CD4-positive, alpha-beta T cell (primary cell): ENCODE measurements around the gene GPR31. TPM values are rescaled to one million over a fixed set of nuclear protein-coding genes. Genes with fewer than 3 reads are reported as not detected.
A peak's percentile ranks its signal among the peaks of the same experiment; 100 is the strongest.

Source experiments
- ATAC-seq: fragments of 200-7000 bp; cut with Tn5 transposase; one replicate; pipeline ENCODE4 v1.10.0; 2022; ENCODE audit warnings: mild to moderate bottlenecking; ENCODE audit not compliant: poor library complexity
- CTCF ChIA-PET: fragments of 350-600 bp; sonication (Branson Sonifier 250); formaldehyde crosslinking; loops from one replicate; lab custom pipeline; 2021; ENCODE audit warnings: antibody characterized with exemption, inconsistent platforms; lab: Charles Lee
- POLR2A ChIA-PET: fragments of 350-600 bp; sonication (Branson Sonifier 250); formaldehyde crosslinking; loops from one replicate; lab custom pipeline; 2021; ENCODE audit warnings: antibody characterized with exemption, inconsistent platforms; lab: Charles Lee
- DNase-seq, 14 experiments: peaks; one replicate each; pipeline ENCODE4 v3.0.0-alpha.2; 2013 to 2020; ENCODE audit warnings: mixed read lengths in 2 of 14
- H3K27ac ChIP-seq, 2 donors: one replicate each; pipeline versions ENCODE4 v1.5.1 to v1.7.0; 2013; ENCODE audit warnings: low read length in 2 of 2, low read depth in 1 of 2, mild to moderate bottlenecking in 1 of 2
- H3K27me3 ChIP-seq, 2 experiments: 1 replicate in 1 of 2; 2 replicates in 1 of 2; pipeline versions ENCODE4 v1.6.1 to v1.7.0; 2013; ENCODE audit warnings: low read length in 2 of 2, control low read depth in 1 of 2, mild to moderate bottlenecking in 1 of 2, moderate library complexity in 1 of 2; ENCODE audit not compliant: insufficient read depth in 2 of 2, control insufficient read depth in 1 of 2
- H3K36me3 ChIP-seq: one replicate; pipeline ENCODE4 v1.6.1; 2013; ENCODE audit warnings: low read length, control low read depth; ENCODE audit not compliant: insufficient read depth
- H3K4me1 ChIP-seq: one replicate; pipeline ENCODE4 v1.6.1; 2013; ENCODE audit warnings: low read length, control low read depth; ENCODE audit not compliant: insufficient read depth
- H3K4me3 ChIP-seq: one replicate; pipeline ENCODE4 v1.5.1; 2013; ENCODE audit warnings: mild to moderate bottlenecking, low read length, moderate library complexity
- H3K9me3 ChIP-seq, 2 experiments: 1 replicate in 1 of 2; 2 replicates in 1 of 2; pipeline versions ENCODE4 v1.6.1 to v1.7.0; 2013; ENCODE audit warnings: low read length in 2 of 2, mild to moderate bottlenecking in 2 of 2, control low read depth in 1 of 2, moderate library complexity in 1 of 2; ENCODE audit not compliant: control insufficient read depth in 1 of 2, insufficient read depth in 1 of 2
- H3K27ac Mint-ChIP-seq: one replicate; pipeline ENCODE4 v1.8.0; 2020; ENCODE audit warnings: mixed read lengths
- H3K27me3 Mint-ChIP-seq: one replicate; pipeline ENCODE4 v1.8.0; 2021; ENCODE audit warnings: mixed read lengths
- H3K36me3 Mint-ChIP-seq: one replicate; pipeline ENCODE4 v1.8.0; 2021; ENCODE audit warnings: low read depth, mixed read lengths
- H3K4me1 Mint-ChIP-seq: one replicate; pipeline ENCODE4 v1.8.0; 2021; ENCODE audit warnings: low read depth, mixed read lengths
- H3K4me3 Mint-ChIP-seq: one replicate; pipeline ENCODE4 v1.8.0; 2020; ENCODE audit warnings: mild to moderate bottlenecking, mixed read lengths
- H3K9me3 Mint-ChIP-seq: one replicate; pipeline ENCODE4 v1.8.0; 2020; ENCODE audit warnings: mixed read lengths
- CTCF ChIP-seq: fragments of 200-600 bp; IDR thresholded peaks from one replicate; pipeline ENCODE4 v1.8.0; 2022; ENCODE audit warnings: antibody characterized with exemption, mild to moderate bottlenecking
- intact Hi-C, 2 experiments: fragments of 100-400 bp; cut with DNase I in 1 of 2; cut with micrococcal nuclease in 1 of 2; formaldehyde crosslinking; loops; one replicate each; pipeline versions ENCODE4 v1.15.1 to v1.9.0; 2023 to 2025; cut with DNase I, micrococcal nuclease
- total RNA-seq, 174 experiments: library from RNA in 2 of 174; stranded (reverse) in 2 of 174; gene quantifications; one replicate each; pipeline ENCODE4 v1.2.3 and lab custom pipeline; 2021 to 2026

GPR31 gene
- total RNA-seq, 2 experiments from 2014 or later = not detected

GRCh38 chr6:167112421-167112820 is 45.4 kb downstream of the GPR31 start:
- Histone ChIP-seq H3K27me3 (no peaks in the 10 kb centered on the region), H3K27ac (peak overlapping the region; percentile 22 to 25), H3K4me3 (peak overlapping the region; percentile 55), H3K36me3 (peaks cover 4% of the 10 kb centered on the region), H3K4me1 (peaks cover 52% of the 10 kb centered on the region), H3K9me3 (no peaks in the 10 kb centered on the region)
- DNase-seq = no peak
- intact Hi-C loops = loop anchor here in 1 of 2 experiments (5.0 kb wide), 2 partner anchors 60 to 115 kb away; partner anchors contain the start of gene CEP43
- H3K27me3 Mint-ChIP-seq = no peaks in the 10 kb centered on the region
- ChIA-PET POLR2A (interaction anchor here (1.0 kb wide), 1 partner anchor 65 kb away, joined by 5 read pairs; no protein-coding TSS in a partner anchor), CTCF (no interaction called here)
- H3K36me3 Mint-ChIP-seq = peaks cover 17% of the 10 kb centered on the region
- H3K9me3 Mint-ChIP-seq = no peaks in the 10 kb centered on the region
- peak overlapping the region; percentile 97 for H3K4me3 Mint-ChIP-seq
- H3K4me1 Mint-ChIP-seq = peaks cover 40% of the 10 kb centered on the region
- peak overlapping the region; percentile 95 for H3K27ac Mint-ChIP-seq
- no peak for ATAC-seq
- no peak for TF ChIP-seq CTCF

GRCh38 chr6:167111597-167111996 is 46.2 kb downstream of the GPR31 start:
- no peaks in the 10 kb centered on the region for H3K27me3 Mint-ChIP-seq
- ChIA-PET POLR2A (no interaction called here), CTCF (no interaction called here)
- ATAC-seq (no peak), DNase-seq (peak in 2 of 14 experiments; percentile 46 to 54)
- TF ChIP-seq CTCF = no peak
- H3K4me3 ChIP-seq = peak overlapping the region; percentile 55
- peak overlapping the region; percentile 95 for H3K27ac Mint-ChIP-seq
- peak overlapping the region; percentile 97 for H3K4me3 Mint-ChIP-seq
- H3K9me3 Mint-ChIP-seq = no peaks in the 10 kb centered on the region
- H3K27me3 ChIP-seq = no peaks in the 10 kb centered on the region
- peaks cover 47% of the 10 kb centered on the region for H3K4me1 ChIP-seq
- peaks cover 40% of the 10 kb centered on the region for H3K4me1 Mint-ChIP-seq
- intact Hi-C loops = loop anchor here in 1 of 2 experiments (2.0 to 5.0 kb wide), 3 partner anchors 21 to 114 kb away; partner anchors contain the start of gene CEP43
- H3K36me3 Mint-ChIP-seq = peaks cover 17% of the 10 kb centered on the region
- peak overlapping the region in 1 of 2 donors; percentile 25 for H3K27ac ChIP-seq
- peaks cover 4% of the 10 kb centered on the region for H3K36me3 ChIP-seq
- no peaks in the 10 kb centered on the region for H3K9me3 ChIP-seq

GRCh38 chr6:167109651-167110050 is 48.1 kb downstream of the GPR31 start:
- TF ChIP-seq CTCF = no peak
- intact Hi-C loops = loop anchor here in 1 of 2 experiments (2.0 to 5.0 kb wide), 3 partner anchors 19 to 112 kb away; partner anchors contain the start of gene CEP43
- no peaks in the 10 kb centered on the region for H3K9me3 Mint-ChIP-seq
- H3K4me1 Mint-ChIP-seq = peaks cover 34% of the 10 kb centered on the region
- H3K36me3 ChIP-seq = no peaks in the 10 kb centered on the region
- no peak overlapping the region for H3K4me3 Mint-ChIP-seq
- no peak overlapping the region for H3K27ac ChIP-seq
- peaks cover 30% of the 10 kb centered on the region for H3K4me1 ChIP-seq
- POLR2A ChIA-PET = no interaction called here
- H3K36me3 Mint-ChIP-seq = peaks cover 15% of the 10 kb centered on the region
- H3K27ac Mint-ChIP-seq = no peak overlapping the region
- H3K27me3 Mint-ChIP-seq = no peaks in the 10 kb centered on the region
- CTCF ChIA-PET = no interaction called here
- H3K4me3 ChIP-seq = no peak overlapping the region
- H3K9me3 ChIP-seq = no peaks in the 10 kb centered on the region
- H3K27me3 ChIP-seq = no peaks in the 10 kb centered on the region
- ATAC-seq (no peak), DNase-seq (no peak)
